Neural cell (in vitro differentiated cells): ENCODE measurements around the gene TGFBR3L. TPM values are rescaled to one million over a fixed set of nuclear protein-coding genes. Genes with fewer than 3 reads are reported as not detected.

Experiments
- H2AFZ ChIP-seq: fragments of 200-600, 300-800 bp; sonication (generic), shearing (Covaris generic); 2 replicates; pipeline ENCODE4 v1.6.0; 2014; ENCODE audit warnings: low read depth, mild to moderate bottlenecking, antibody characterized with exemption, low read length, moderate library complexity
- H3F3A ChIP-seq: fragments of 200-600 bp; shearing (Covaris generic); 2 replicates; pipeline ENCODE4 v1.6.1; 2016; ENCODE audit warnings: mild to moderate bottlenecking, moderate library complexity, mixed read lengths, antibody characterized with exemption, low read length; ENCODE audit not compliant: insufficient read depth, poor library complexity, severe bottlenecking
- H3K27ac ChIP-seq: fragments of 200-600, 300-800 bp; sonication (generic), shearing (Covaris generic); 2 replicates; pipeline ENCODE4 v1.5.1; 2014; ENCODE audit warnings: mild to moderate bottlenecking, low read length, moderate library complexity
- H3K27me3 ChIP-seq: fragments of 300-800, 200-600 bp; sonication (generic), shearing (Covaris generic); 2 replicates; pipeline ENCODE4 v1.6.0; 2014; ENCODE audit warnings: mild to moderate bottlenecking, low read depth, low read length, moderate library complexity; ENCODE audit not compliant: insufficient read depth
- H3K36me3 ChIP-seq: fragments of 300-800, 200-600 bp; sonication (generic), shearing (Covaris generic); 2 replicates; pipeline ENCODE4 v1.5.1; 2014; ENCODE audit warnings: mild to moderate bottlenecking, antibody characterized with exemption, low read length, moderate library complexity; ENCODE audit not compliant: insufficient read depth
- H3K4me2 ChIP-seq: fragments of 300-800, 200-600 bp; sonication (generic), shearing (Covaris generic); 2 replicates; pipeline ENCODE4 v1.6.0; 2014; ENCODE audit warnings: mild to moderate bottlenecking, low read length
- H3K4me3 ChIP-seq: fragments of 300-800, 200-600 bp; sonication (generic), shearing (Covaris generic); 2 replicates; pipeline ENCODE4 v1.5.1; 2014; ENCODE audit warnings: mild to moderate bottlenecking, low read length, moderate library complexity
- H3K79me2 ChIP-seq: fragments of 200-600 bp; shearing (Covaris generic); replicated peaks from 2 replicates; pipeline ENCODE4 v1.6.0; 2014; ENCODE audit warnings: mild to moderate bottlenecking, low read length, moderate library complexity; ENCODE audit not compliant: insufficient read depth
- H3K9ac ChIP-seq: fragments of 300-800, 200-600 bp; sonication (generic), shearing (Covaris generic); 2 replicates; pipeline ENCODE4 v1.6.1; 2016; ENCODE audit warnings: mild to moderate bottlenecking, low read length, mixed read lengths
- H3K9me2 ChIP-seq: fragments of 200-600 bp; shearing (Covaris generic); 2 replicates; pipeline ENCODE4 v1.6.1; 2016; ENCODE audit warnings: mild to moderate bottlenecking, low read length, mixed read lengths; ENCODE audit not compliant: insufficient read depth
- H3K9me3 ChIP-seq: fragments of 200-600, 300-800 bp; sonication (generic), shearing (Covaris generic); 2 replicates; pipeline ENCODE4 v1.6.1; 2016; ENCODE audit warnings: mild to moderate bottlenecking, mixed run types, low read length, moderate library complexity, mixed read lengths
- H4K20me1 ChIP-seq: fragments of 200-600 bp; shearing (Covaris generic); 2 replicates; pipeline ENCODE4 v1.6.1; 2016; ENCODE audit warnings: mild to moderate bottlenecking, mixed run types; ENCODE audit not compliant: insufficient read depth
- EP300 ChIP-seq: fragments of 450-650 bp; conservative IDR thresholded peaks from 2 replicates; pipeline ENCODE4 v1.6.1; 2014; ENCODE audit warnings: antibody characterized with exemption, mild to moderate bottlenecking, moderate library complexity; ENCODE audit not compliant: poor library complexity, severe bottlenecking
- EZH2 ChIP-seq: fragments of 200-600, 300-800 bp; shearing (Covaris generic), sonication (generic); IDR thresholded peaks from 2 replicates; pipeline ENCODE4 v1.6.1; 2014; ENCODE audit warnings: antibody characterized with exemption, low read length, borderline replicate concordance, mild to moderate bottlenecking; ENCODE audit not compliant: insufficient read depth, poor library complexity, severe bottlenecking
- MXI1 ChIP-seq: fragments of 450-650 bp; conservative IDR thresholded peaks from 2 replicates; pipeline ENCODE4 v1.6.1; 2014; ENCODE audit warnings: antibody characterized with exemption, mild to moderate bottlenecking; ENCODE audit not compliant: poor library complexity, severe bottlenecking
- POLR2AphosphoS5 ChIP-seq: IDR thresholded peaks from 2 replicates; pipeline ENCODE4 v1.6.1; 2012
- RAD21 ChIP-seq: fragments of 450-650 bp; conservative IDR thresholded peaks from 2 replicates; pipeline ENCODE4 v1.6.1; 2014; ENCODE audit warnings: antibody characterized with exemption, mild to moderate bottlenecking, moderate library complexity
- SMC3 ChIP-seq: fragments of 450-650 bp; conservative IDR thresholded peaks from 2 replicates; pipeline ENCODE4 v1.6.1; 2014; ENCODE audit warnings: antibody characterized with exemption, mild to moderate bottlenecking, moderate library complexity; ENCODE audit not compliant: poor library complexity
- TAF1 ChIP-seq: IDR thresholded peaks from 2 replicates; pipeline ENCODE4 v1.6.1; 2012; ENCODE audit warnings: low read depth
- polyA plus RNA-seq: library from polyadenylated mRNA; depleted of rRNA; stranded (reverse); fragments of >200 nt; gene quantifications from 2 replicates; pipeline ENCODE4 v1.2.3, GENCODE V29; 2014
- TF ChIP-seq, protein P1 (sequence below): fragments of 450-650 bp; IDR thresholded peaks from 2 replicates; pipeline ENCODE4 v1.5.1; 2014; ENCODE audit warnings: antibody characterized with exemption, mild to moderate bottlenecking, moderate library complexity; ENCODE audit not compliant: poor library complexity, severe bottlenecking
- TF ChIP-seq, protein P2 (sequence below): IDR thresholded peaks from 2 replicates; pipeline ENCODE4 v1.6.1; 2012; ENCODE audit warnings: borderline replicate concordance

The TGFBR3L gene
- polyA plus RNA-seq, 1 donor from 2014 or later = not detected

DNA sequence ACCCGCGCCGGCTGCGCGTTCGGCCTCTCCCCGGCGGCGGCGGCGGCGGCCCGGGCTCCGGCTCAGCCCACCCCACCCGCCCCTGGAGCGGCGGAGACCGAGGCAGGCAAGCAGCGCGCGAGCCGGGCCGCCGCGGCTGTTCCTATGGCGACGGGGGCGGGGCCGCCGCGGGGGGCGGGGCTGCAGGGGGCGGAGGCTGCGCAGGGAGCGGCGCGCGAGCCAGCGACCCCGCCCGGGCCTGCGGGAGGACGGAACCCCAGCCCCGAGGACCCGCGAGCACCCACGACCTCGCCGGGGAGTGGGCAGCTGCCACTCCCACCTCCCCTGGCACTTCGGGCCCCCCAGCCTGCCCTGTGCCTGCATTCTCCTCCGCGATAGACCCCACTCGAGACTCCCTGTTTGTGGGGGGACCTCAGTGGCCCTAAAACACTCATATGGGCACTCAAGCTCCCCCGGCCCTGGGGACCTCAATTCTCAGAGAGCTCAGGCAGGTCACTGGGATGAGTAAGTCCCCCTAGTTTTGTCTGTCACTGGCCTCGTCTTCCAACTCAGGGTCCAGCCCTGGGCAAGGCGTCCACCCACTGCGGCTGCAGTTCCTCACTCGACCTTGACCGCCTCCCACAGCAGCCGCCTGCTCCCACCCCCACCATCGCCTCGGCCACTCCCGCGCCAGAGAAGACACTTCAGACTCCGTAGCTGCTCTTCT is 11.5 kb downstream of the TGFBR3L start, which contains the start of gene CTXN1:
Gene CTXN1, minus strand, starts transcription at position 115 of the 706 bp plus-strand sequence. CDS start 597 bp downstream, outside the sequence.
- H3K79me2 ChIP-seq = peaks cover 14% of the 10 kb centered on the region
- H3K4me3 ChIP-seq = peak within 1 kb of the TSS; percentile 70
- H3F3A ChIP-seq = no peaks in the 10 kb centered on the region
- no peaks in the 10 kb centered on the region for H3K36me3 ChIP-seq
- no peaks in the 10 kb centered on the region for H3K9me3 ChIP-seq
- no peaks in the 10 kb centered on the region for H3K27me3 ChIP-seq
- H3K9ac ChIP-seq = peak within 1 kb of the TSS; percentile 89
- TF ChIP-seq, protein P1, sequence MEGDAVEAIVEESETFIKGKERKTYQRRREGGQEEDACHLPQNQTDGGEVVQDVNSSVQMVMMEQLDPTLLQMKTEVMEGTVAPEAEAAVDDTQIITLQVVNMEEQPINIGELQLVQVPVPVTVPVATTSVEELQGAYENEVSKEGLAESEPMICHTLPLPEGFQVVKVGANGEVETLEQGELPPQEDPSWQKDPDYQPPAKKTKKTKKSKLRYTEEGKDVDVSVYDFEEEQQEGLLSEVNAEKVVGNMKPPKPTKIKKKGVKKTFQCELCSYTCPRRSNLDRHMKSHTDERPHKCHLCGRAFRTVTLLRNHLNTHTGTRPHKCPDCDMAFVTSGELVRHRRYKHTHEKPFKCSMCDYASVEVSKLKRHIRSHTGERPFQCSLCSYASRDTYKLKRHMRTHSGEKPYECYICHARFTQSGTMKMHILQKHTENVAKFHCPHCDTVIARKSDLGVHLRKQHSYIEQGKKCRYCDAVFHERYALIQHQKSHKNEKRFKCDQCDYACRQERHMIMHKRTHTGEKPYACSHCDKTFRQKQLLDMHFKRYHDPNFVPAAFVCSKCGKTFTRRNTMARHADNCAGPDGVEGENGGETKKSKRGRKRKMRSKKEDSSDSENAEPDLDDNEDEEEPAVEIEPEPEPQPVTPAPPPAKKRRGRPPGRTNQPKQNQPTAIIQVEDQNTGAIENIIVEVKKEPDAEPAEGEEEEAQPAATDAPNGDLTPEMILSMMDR = no peak
- TF ChIP-seq POLR2AphosphoS5 (peak; percentile 66), RAD21 (no peak), EP300 (no peak), SMC3 (no peak), TAF1 (no peak), EZH2 (no peak)
- H3K4me2 ChIP-seq = peak within 1 kb of the TSS; percentile 48
- peaks cover 10% of the 10 kb centered on the region for H4K20me1 ChIP-seq
- H3K27ac ChIP-seq = peak within 1 kb of the TSS; percentile 65
- no peaks in the 10 kb centered on the region for H3K9me2 ChIP-seq
- no peak within 1 kb of the TSS for H2AFZ ChIP-seq

DNA sequence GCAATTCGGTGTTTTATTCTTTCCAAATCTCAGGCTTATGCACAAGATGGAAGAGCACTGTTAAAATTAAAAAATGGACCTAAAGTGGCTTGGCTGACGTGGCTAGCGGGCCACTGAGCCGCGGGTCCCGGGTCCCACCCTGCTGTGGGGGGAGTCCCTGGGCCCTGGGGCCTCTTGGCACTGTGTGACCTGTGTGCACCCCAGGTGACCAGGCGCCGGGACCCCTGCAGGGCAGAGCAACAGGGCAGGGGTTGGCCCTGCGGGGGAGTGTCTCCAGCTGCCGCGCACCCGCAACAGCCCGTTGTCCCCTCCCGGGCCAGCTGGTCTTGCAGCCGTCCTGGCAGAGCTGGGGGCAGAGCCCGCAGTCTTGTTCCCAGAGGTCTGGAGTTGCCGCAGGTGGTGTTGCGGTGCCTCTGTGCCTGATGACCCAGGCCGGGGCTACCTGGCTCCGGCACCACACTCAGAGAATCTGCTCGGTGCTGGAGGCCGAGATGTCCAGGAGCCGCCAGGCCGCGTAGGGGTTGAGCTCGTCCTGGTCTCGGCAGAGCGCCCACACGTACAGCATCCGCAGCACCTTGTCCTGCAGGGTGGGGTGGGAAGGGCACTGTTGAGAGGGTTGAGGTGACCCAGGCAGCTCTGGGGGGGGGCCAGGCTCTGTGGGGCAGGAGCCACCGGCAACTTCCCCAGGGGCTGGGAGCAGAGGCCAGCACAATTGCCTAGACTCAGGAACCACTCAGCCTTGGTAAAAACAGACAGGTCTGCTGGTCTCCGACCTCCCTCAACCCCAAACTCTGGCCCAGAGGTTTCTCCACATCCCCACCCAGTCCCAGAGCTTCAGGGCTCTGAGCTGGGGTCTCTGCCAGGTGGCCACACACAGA is 12.3 kb downstream of the TGFBR3L start:
- peaks cover 14% of the 10 kb centered on the region for H3K79me2 ChIP-seq
- H3K27ac ChIP-seq = peak overlapping the region; percentile 56
- TF ChIP-seq POLR2AphosphoS5 (no peak), MXI1 (no peak), RAD21 (no peak), TAF1 (no peak), SMC3 (no peak), EZH2 (no peak), EP300 (no peak)
- TF ChIP-seq, protein P2, sequence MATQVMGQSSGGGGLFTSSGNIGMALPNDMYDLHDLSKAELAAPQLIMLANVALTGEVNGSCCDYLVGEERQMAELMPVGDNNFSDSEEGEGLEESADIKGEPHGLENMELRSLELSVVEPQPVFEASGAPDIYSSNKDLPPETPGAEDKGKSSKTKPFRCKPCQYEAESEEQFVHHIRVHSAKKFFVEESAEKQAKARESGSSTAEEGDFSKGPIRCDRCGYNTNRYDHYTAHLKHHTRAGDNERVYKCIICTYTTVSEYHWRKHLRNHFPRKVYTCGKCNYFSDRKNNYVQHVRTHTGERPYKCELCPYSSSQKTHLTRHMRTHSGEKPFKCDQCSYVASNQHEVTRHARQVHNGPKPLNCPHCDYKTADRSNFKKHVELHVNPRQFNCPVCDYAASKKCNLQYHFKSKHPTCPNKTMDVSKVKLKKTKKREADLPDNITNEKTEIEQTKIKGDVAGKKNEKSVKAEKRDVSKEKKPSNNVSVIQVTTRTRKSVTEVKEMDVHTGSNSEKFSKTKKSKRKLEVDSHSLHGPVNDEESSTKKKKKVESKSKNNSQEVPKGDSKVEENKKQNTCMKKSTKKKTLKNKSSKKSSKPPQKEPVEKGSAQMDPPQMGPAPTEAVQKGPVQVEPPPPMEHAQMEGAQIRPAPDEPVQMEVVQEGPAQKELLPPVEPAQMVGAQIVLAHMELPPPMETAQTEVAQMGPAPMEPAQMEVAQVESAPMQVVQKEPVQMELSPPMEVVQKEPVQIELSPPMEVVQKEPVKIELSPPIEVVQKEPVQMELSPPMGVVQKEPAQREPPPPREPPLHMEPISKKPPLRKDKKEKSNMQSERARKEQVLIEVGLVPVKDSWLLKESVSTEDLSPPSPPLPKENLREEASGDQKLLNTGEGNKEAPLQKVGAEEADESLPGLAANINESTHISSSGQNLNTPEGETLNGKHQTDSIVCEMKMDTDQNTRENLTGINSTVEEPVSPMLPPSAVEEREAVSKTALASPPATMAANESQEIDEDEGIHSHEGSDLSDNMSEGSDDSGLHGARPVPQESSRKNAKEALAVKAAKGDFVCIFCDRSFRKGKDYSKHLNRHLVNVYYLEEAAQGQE = no peak
- TF ChIP-seq, protein P1 = no peak
- H3K4me2 ChIP-seq = peak overlapping the region; percentile 34
- peak overlapping the region; percentile 67 for H3K4me3 ChIP-seq
- H3K9me2 ChIP-seq = no peaks in the 10 kb centered on the region
- H3K9me3 ChIP-seq = no peaks in the 10 kb centered on the region
- peak overlapping the region; percentile 67 for H3K9ac ChIP-seq
- H4K20me1 ChIP-seq = peaks cover 10% of the 10 kb centered on the region
- no peak overlapping the region for H2AFZ ChIP-seq
- no peaks in the 10 kb centered on the region for H3K36me3 ChIP-seq
- no peaks in the 10 kb centered on the region for H3K27me3 ChIP-seq
- no peaks in the 10 kb centered on the region for H3F3A ChIP-seq
